ENCODE data around the gene CLCN5. TPM values are rescaled to one million over a fixed set of nuclear protein-coding genes. Genes with fewer than 3 reads are reported as not detected.

CLCN5 gene
- total RNA-seq, 1 donor from 2014 or later: 4.9 TPM

DNA sequence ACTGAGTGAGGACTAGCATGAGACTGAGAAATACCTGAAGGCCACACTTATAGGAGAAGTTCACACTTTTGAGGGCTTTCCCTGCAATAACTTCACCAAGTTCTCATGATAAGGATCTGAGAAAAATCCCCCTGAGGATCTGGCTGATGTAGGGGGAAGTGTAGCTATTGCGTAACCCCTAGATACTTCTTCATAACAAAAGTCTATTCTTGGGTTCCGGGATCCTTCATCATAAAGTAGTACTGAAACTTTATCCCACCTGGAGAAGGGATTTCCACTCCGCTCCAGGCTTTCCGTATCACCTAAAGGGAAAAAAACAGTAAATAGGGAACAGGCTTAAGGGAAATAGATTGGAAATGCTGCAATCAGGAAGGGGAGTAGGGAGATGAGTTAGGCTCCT, 29.9 kb upstream of the CLCN5 start:
- H3K4me1 ChIP-seq: no peaks in the 10 kb centered on the region
- intact Hi-C loops (cut with DNase I): no loop called here
- no peak overlapping the region for H3K27ac ChIP-seq
- H3K36me3 ChIP-seq: no peaks in the 10 kb centered on the region
- H3K4me3 ChIP-seq: no peak overlapping the region
- no peak for DNase-seq (ENCODE audit: extremely low spot score in 2 of 2)
- no peaks in the 10 kb centered on the region for H3K27me3 ChIP-seq
- H3K9me3 ChIP-seq: no peaks in the 10 kb centered on the region
- TF ChIP-seq, protein P1, sequence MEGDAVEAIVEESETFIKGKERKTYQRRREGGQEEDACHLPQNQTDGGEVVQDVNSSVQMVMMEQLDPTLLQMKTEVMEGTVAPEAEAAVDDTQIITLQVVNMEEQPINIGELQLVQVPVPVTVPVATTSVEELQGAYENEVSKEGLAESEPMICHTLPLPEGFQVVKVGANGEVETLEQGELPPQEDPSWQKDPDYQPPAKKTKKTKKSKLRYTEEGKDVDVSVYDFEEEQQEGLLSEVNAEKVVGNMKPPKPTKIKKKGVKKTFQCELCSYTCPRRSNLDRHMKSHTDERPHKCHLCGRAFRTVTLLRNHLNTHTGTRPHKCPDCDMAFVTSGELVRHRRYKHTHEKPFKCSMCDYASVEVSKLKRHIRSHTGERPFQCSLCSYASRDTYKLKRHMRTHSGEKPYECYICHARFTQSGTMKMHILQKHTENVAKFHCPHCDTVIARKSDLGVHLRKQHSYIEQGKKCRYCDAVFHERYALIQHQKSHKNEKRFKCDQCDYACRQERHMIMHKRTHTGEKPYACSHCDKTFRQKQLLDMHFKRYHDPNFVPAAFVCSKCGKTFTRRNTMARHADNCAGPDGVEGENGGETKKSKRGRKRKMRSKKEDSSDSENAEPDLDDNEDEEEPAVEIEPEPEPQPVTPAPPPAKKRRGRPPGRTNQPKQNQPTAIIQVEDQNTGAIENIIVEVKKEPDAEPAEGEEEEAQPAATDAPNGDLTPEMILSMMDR (IDR thresholded peaks at IDR 0.05): no peak
- TF ChIP-seq POLR2A (IDR thresholded peaks at IDR 0.05) (no peak), POLR2AphosphoS5 (IDR thresholded peaks at IDR 0.05; ENCODE audit: insufficient read depth in 1 of 2, low read depth in 1 of 2) (no peak)

DNA sequence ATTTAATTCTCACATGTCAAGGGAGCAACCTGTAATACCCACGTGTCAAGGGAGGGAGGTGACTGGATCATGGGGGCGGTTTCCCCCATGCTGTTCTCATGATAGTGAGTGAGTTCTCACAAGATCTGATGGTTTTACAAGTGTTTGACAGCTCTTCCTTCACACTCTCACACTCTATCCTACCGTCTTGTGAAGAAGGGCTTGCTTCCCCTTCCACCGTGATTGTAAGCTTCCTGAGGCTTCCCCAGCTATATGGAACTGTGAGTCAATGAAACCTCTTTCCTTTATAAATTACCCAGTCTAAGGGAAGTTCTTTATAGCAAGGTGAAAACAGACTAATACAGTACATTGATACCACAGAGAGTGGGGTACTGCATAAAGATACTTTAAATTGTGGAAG, 25.4 kb upstream of the CLCN5 start:
- no peak for TF ChIP-seq POLR2AphosphoS5 (IDR thresholded peaks at IDR 0.05; ENCODE audit: insufficient read depth in 1 of 2, low read depth in 1 of 2)
- TF ChIP-seq, protein P1 (IDR thresholded peaks at IDR 0.05): no peak
- TF ChIP-seq POLR2A (IDR thresholded peaks at IDR 0.05): no peak
- no peaks in the 10 kb centered on the region for H3K36me3 ChIP-seq
- no peak overlapping the region for H3K4me3 ChIP-seq
- H3K4me1 ChIP-seq: no peaks in the 10 kb centered on the region
- H3K27me3 ChIP-seq: peaks cover 3% of the 10 kb centered on the region
- intact Hi-C loops (cut with DNase I): no loop called here
- no peak for DNase-seq (ENCODE audit: extremely low spot score in 2 of 2)
- no peaks in the 10 kb centered on the region for H3K9me3 ChIP-seq
- no peak overlapping the region for H3K27ac ChIP-seq

DNA sequence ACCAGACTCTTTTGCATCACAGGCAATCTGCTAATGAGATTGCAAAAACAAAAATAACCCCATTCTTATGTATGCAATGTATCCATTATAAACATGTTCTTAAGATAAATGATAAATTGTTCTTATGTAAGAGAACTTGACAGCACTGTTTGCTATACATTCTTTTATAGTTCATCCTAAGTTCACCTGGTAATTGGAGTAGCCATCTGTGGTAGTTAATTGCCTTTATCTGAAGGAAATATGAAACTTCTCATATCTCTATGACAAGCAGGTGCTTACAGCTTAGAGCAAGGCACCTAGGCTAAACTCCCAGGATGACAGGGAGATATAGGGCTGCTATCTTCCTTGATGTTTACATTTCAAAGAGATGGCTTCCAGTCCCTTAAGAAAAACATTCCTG, 21.3 kb upstream of the CLCN5 start:
- no peak for DNase-seq (ENCODE audit: extremely low spot score in 2 of 2)
- H3K36me3 ChIP-seq: no peaks in the 10 kb centered on the region
- intact Hi-C loops (cut with DNase I): no loop called here
- no peak overlapping the region for H3K27ac ChIP-seq
- no peak overlapping the region for H3K4me3 ChIP-seq
- H3K27me3 ChIP-seq: peaks cover 3% of the 10 kb centered on the region
- TF ChIP-seq, protein P1 (IDR thresholded peaks at IDR 0.05): no peak
- TF ChIP-seq POLR2A (IDR thresholded peaks at IDR 0.05): no peak
- TF ChIP-seq POLR2AphosphoS5 (IDR thresholded peaks at IDR 0.05; ENCODE audit: insufficient read depth in 1 of 2, low read depth in 1 of 2): no peak
- H3K9me3 ChIP-seq: no peaks in the 10 kb centered on the region
- H3K4me1 ChIP-seq: no peaks in the 10 kb centered on the region

DNA sequence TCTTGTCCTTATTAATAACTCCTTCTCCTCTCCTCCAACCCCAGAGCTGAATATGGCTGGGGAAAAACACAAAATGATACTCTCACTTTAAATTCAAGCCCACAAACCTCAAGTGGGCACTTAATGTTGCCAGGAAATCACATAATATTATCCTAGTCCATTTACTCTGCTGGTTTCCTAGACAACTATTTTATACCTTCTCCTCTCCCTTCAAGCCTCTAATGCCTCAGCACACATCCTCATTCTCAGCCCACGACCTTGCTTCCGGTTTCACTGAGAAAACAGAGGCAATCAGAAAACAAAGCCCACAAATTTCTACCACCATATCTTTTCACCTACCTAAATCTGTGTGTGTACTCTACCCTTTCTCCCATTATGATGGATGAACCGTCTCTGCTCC, 12.1 kb upstream of the CLCN5 start:
- TF ChIP-seq POLR2A (IDR thresholded peaks at IDR 0.05): no peak
- TF ChIP-seq, protein P1 (IDR thresholded peaks at IDR 0.05): no peak
- TF ChIP-seq POLR2AphosphoS5 (IDR thresholded peaks at IDR 0.05; ENCODE audit: insufficient read depth in 1 of 2, low read depth in 1 of 2): no peak
- Histone ChIP-seq H3K9me3 (no peaks in the 10 kb centered on the region), H3K36me3 (no peaks in the 10 kb centered on the region), H3K27me3 (no peaks in the 10 kb centered on the region), H3K4me1 (no peaks in the 10 kb centered on the region), H3K27ac (no peak overlapping the region), H3K4me3 (no peak overlapping the region)
- no peak for DNase-seq (ENCODE audit: extremely low spot score in 2 of 2)
- intact Hi-C loops (cut with DNase I): no loop called here

DNA sequence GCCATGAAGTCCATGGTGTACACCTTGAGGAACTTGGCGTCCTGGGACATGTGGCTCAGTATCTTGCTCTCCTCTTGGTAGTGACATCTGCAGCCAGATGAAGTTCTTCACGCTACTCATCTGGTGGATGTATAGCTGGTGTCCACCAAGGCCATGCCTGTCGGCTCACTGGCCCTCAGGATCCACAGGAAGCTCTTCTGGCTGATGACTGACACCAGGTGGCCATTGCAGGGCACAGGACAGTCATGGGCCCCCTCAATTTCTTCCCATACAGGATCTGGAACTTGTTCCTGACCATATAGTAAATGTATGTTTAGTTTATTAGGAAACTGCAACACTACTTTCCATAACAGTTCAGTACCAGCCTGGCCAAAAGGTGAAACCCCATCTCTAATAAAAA, 10.3 kb upstream of the CLCN5 start:
- TF ChIP-seq POLR2AphosphoS5 (IDR thresholded peaks at IDR 0.05; ENCODE audit: insufficient read depth in 1 of 2, low read depth in 1 of 2) (no peak), POLR2A (IDR thresholded peaks at IDR 0.05) (no peak)
- TF ChIP-seq, protein P1 (IDR thresholded peaks at IDR 0.05): no peak
- Histone ChIP-seq H3K9me3 (no peaks in the 10 kb centered on the region), H3K36me3 (no peaks in the 10 kb centered on the region), H3K4me3 (no peak overlapping the region), H3K4me1 (no peaks in the 10 kb centered on the region), H3K27me3 (no peaks in the 10 kb centered on the region), H3K27ac (no peak overlapping the region)
- no peak for DNase-seq (ENCODE audit: extremely low spot score in 2 of 2)
- intact Hi-C loops (cut with DNase I): no loop called here
